ENCODE data around the gene CRTAP.
"Not testable (repeated sequence)": the region's sequence is repeated elsewhere in the genome, so short reads cannot be mapped to it uniquely, and the experiment has no call there.

Gene CRTAP

GRCh38 chr3:33145221-33145900 is 31.5 kb downstream of the CRTAP start:
- no peak for DNase-seq

DNA sequence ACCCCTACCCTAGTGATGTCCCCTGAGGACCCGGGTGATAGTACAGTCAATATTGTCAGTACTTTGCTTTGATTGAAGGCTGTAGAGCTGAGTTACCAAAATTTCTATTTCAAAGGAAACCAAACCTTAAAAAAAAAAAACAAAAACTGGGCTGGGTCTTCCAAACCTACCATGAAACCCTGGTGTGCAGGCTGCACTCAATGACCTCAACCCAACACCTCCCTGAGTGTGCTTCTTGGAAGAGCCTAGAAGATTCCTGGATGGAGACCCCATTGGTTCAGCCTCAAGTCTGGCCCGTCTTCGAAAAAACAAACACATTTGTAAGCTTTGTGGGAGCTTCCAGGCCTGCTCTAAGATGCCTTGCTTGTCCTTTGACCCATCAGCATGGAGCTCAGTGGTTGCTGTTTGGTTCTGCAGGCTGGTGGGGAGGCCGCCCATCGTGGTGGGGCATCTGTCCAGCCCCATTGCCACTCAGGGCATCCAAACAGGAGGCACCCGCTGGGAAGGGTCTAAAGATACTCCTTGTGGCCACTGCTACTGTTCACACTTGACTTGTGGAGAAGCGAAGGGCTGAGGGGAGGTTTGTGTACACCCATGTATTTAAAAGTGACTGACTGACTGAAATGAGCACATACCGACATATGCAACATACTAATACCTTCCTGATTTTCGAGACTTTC is 32.2 kb downstream of the CRTAP start:
- no peak for DNase-seq

DNA sequence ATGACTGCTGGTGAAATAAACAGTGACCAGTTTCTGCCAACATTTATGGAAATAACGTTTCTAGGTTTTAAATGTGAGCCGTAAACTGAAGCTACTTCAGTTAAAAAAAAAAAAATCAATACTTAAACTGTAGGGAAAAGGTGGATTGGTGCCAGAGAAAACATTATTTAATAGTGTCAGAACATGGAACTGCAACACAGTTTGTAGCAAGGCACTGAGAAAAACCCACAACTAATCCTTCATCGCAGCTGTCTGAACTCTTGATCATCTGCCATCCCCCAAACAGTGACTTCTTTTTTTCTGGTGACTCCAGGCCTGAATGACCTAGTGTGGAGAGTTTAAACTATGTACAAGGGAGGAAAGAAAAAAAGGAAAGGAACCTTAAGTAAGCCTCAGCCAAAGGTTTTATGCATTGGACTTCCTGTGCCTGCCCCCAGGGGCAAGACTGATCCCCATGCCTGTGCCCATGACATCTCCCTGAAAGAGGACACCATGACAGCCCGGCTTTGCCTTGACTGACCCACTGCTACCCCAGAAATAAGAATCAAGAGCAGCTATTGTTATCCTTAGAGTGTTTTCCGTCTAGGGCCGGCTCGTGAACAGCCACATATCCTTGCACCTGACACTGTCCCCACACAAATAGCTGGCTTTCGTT is 33.1 kb downstream of the CRTAP start:
- DNase-seq: peak; percentile 22

DNA sequence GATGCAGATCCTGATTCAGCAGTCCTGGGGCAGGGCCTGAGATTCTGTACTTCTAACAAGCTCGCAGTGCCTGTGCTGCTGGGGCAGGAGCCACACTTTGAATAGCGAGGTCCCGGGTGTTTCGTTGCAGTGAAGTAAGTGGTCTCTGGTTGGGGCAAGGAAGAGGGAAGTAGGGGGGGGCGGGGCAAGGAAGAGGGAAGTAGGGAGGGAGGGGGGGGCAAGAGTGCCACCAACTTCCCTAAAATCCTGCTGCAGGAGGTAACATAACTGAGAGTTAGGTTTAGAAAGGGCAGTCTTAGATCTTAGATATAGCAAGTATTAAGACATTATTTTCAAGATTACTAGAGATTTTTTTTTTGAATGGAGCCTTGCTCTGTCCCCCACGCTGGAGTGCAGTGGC is 35.5 kb downstream of the CRTAP start:
- no peak for DNase-seq

DNA sequence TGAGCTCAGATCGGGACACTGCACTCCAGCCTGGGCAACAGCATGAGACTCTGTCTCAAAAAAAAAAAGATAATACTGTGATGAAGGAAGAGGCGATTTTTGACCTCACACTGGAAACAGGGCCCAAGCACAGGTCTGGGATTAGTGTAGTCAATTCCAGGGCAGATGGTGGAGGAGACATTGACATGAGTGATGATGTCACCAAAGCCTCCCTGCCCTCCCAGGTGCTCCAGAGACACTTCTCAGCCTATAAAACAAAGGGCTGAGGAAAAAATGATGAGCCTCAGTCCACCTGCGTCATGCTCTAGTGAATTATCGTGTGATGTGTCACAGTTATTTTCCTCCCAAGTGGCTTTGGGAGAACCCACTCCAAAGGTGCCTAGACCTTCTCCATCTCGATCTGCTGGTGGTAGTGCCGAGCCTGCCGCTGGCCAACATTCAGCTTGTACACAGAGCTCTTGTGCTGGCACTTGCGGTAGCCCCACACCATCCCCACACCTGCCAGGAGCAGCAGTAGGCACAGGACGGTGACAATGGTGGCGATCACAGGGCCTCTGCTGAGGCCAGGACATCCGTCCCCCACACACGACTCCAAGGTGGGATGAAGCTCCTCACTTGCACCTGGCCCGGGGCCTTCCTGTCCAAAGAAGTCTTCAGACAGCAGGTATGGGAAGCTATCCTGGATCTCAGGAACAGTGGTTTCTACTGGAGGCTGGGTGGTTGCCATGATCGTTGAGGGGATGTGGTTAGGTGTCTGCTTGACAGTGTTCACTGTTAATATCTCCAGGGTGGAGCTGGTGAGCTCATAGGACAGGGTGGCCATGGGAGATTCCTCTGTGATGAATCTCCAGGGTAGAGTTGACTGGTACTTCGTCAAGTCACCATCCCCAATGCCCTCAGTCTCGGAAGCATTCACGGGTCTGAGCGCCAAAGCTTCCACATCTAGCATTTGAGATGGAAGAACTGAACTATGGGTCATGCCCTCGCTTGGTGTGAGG is 38.8 kb downstream of the CRTAP start:
- DNase-seq: peak; percentile 48

GRCh38 chr3:33153782-33154181 is 40.0 kb downstream of the CRTAP start:
- DNase-seq: no peak

DNA sequence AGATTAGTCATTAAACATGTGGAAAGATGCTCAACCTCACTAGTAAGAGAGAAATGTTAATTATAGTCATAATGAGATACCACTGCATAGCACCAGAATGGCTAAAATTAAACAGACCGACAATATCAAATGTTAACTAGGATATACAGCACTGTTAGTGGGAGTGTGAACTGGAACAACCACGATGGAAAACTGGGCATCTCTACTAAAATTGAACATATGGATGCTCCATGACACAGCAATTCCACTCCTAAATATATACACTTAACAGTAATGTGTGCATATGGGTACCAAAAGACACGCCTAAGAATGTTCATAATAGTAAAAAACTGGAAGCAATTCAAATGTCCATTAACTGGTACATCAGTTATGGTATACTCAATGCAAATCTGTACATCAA is 41.5 kb downstream of the CRTAP start:
- DNase-seq: no peak

GRCh38 chr3:33159234-33159633 is 45.4 kb downstream of the CRTAP start:
- DNase-seq: no peak

DNA sequence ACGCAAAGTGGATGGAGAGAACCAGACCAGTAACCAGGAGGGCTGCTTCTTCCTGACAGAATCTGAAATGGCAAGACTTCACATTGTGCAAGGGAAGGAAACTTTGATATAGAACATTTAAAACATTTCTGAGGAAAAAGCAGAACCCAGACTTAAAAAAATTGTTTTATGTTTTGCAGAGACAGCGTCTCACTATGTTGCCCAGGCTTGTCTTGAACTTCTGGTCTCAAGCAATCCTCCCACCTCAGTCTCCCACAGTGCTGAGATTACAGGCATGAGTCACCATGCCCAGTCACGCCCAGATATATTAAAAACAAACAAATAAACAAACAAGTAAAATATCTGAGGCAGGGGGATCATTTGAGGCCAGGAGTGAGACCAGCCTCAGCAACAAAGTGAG is 46.2 kb downstream of the CRTAP start:
- DNase-seq: no peak

- not testable (repeated sequence) for DNase-seq
Observed at GRCh38 chr3:33162621-33163020, 48.8 kb downstream of the CRTAP start.

GRCh38 chr3:33165372-33165771 is 51.6 kb downstream of the CRTAP start:
- no peak for DNase-seq

DNA sequence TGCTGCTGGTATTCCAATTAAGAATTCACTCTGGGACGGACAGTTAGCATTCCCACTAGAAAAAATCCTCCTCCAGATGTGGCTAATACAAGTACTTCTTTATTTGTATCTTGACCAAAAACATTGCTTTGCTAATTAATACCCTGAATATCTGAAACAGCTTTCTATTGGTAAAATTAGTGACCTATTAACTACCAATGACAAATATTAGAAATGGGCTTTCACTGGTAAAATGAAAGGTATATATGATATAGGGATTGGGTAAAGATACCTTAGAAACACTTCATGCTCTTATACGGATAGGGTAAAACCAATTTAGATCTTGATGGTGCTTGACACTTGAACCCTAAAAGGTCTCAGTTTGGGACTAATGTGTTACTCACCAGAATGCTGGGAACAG is 52.3 kb downstream of the CRTAP start:
- no peak for DNase-seq

DNA sequence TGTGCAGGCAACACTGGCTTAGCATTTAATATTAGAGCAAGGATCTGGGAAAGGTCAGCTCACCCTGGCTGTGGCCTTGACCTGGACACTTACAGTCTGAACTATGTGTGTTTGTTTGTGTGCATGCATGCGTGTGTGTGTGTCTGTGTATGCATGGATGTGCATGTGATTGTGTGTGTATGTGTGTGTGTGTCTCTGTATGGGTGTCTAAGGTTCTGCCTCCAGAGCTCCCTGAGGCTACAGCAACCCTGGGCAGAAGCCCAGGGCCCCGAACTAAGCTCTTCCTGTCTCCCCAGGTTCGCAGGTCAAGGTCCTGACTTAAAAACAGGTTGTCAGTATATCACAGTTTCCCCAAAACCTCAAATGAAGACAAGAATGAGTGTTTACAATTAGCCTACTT is 53.5 kb downstream of the CRTAP start:
- DNase-seq: no peak

DNA sequence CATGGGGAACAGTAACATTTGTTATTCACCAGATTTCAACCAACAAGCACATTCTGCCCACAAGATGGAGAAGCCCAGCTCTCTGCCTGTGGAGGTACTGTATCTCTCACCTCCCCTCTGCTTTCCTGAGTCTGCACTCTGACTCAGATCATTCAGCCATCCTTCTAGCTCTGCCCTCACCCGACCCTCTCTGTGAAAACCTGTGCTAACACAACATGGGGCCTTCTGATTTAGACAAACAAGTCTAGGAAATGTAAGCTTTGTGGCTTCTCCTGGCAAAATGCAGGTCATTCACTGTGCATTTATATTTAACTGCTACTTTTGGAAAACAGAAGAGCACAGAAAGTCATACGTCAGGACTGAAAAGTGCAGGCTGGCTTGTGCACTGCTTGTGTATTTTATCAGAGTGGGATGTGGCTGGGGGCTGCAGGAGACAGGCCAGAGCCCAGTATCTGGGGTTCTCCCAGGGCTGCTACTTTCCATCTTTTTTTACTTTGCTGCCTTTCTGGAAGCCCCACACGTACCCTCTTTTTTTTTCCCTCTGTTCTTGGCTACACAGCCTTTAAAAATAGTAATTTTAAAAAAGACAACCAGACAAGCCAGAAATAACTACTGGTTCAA is 54.0 kb downstream of the CRTAP start:
- no peak for DNase-seq

DNA sequence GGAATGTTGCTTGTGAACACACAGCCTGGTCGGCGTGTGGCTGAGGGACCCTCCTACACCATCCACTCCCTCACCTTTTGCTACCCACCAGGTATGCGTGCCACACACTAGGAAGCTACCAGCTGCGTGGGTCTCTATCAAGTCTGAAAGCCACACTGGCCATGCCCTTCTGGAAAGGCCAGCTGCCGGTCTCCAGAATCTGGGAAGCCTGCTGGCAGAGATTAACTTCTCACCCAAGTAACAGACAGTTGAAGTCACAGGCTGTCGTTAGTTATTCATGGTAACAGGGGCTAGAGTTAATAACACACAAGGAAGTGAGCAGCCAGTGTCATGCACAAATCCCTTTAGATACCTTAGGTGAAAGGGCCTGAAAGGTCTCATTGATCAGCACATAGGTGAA is 56.7 kb downstream of the CRTAP start:
- no peak for DNase-seq

- no peak for DNase-seq
Observed at GRCh38 chr3:33171580-33171979, 57.8 kb downstream of the CRTAP start.

- DNase-seq: no peak
Observed at GRCh38 chr3:33173103-33173502, 59.3 kb downstream of the CRTAP start.

GRCh38 chr3:33173672-33174071 is 59.9 kb downstream of the CRTAP start:
- no peak for DNase-seq

GRCh38 chr3:33174095-33174494 is 60.3 kb downstream of the CRTAP start:
- DNase-seq: no peak

DNA sequence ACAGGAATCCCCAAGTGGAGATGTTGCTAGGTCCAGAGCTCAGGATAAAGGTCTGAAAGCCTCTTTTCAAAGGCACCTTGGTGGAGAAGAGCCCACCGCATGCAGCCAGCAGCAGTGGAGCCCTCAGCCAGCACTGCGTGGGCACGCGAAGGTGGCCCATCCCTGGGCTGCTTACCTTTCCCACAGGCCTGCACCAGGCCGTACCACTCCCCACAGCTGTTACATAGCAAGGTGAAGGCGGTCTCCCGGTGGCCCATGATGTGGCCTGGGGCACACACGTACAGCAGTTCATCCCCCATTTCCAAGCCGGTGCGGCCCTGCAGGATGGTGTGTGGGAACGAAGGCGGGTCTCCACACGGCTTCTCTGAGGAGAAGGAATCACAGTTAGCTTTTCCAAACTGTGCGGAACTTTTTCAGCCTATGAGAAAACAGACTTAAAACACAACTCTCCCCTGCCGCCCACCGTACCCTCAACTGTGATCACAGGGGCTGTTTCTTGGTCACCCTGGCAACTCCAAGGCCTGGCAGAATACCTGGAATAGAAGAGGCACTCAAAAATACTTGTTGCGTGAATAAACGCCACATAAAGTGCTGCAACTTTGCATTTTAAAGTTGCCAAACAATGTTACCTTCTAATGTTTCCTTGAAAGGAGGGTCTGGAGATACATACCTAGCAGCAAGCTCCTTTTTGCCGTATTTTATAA is 61.0 kb downstream of the CRTAP start:
- DNase-seq: no peak

DNA sequence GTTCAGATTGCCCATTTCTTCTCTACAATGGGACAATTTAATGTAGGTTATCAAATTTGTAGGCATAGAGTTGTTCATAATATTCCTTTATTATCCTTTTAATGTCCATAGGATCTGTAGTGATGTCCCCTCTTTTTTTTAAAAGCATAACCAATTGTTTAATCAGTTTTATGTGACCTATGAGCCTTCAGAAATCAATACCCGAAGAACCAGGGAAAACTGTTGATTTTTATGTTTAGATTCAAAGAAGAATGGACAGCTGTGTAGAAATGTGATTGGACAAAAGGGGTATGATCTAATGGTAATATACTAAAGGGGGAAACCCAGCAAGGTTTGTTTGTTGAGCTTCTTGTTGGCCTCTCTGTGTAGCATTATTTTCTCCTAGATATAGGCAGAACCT is 65.3 kb downstream of the CRTAP start:
- no peak for DNase-seq

DNA sequence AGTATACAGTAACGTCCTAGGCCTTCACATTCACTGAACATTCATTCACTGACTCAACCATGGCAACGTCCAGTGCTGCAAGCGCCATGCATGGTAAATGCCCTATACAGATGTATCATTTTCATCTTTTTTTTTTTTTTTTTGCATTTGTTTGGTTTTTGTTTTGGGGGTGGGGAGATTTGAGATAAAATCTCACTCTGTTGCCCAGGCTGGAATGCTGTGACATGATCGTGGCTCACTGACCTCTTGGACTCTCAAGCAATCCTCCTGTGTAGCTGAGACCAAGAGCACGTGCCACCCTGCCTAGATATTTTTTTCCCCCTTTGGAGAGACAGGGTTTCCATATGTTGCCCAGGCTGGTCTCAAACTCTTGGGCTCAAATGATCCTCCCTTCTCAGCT is 67.4 kb downstream of the CRTAP start:
- peak; percentile 21 for DNase-seq

Measured in EL (cell line).